RPMI8226 (cell line): ENCODE measurements around the gene SRI.

ENCODE experiments used
- DNase-seq: peaks from one replicate; pipeline ENCODE4 v3.0.0-alpha.2; 2015

SRI gene

GRCh38 chr7:88224601-88225275, 4.9 kb upstream of the SRI start:
- no peak for DNase-seq

- no peak for DNase-seq
Measured at GRCh38 chr7:88223265-88223664, 3.4 kb upstream of the SRI start.

GRCh38 chr7:88218836-88219605, 817 bp downstream of the SRI start:
- DNase-seq: peak; percentile 79

- DNase-seq: no peak
Measured at GRCh38 chr7:88218429-88218745, 1.5 kb downstream of the SRI start.

- peak; percentile 69 for DNase-seq
Measured at GRCh38 chr7:88217675-88218428, 2.0 kb downstream of the SRI start.

GRCh38 chr7:88216276-88216675, 3.6 kb downstream of the SRI start:
- DNase-seq: no peak

GRCh38 chr7:88215295-88215694, 4.5 kb downstream of the SRI start:
- no peak for DNase-seq

GRCh38 chr7:88214456-88214855, 5.4 kb downstream of the SRI start:
- no peak for DNase-seq

- DNase-seq: no peak
Measured at GRCh38 chr7:88212918-88213317, 6.9 kb downstream of the SRI start.

GRCh38 chr7:88208521-88208920, 11.3 kb downstream of the SRI start:
- no peak for DNase-seq

- no peak for DNase-seq
Measured at GRCh38 chr7:88206254-88206653, 13.6 kb downstream of the SRI start.

- DNase-seq: no peak
Measured at GRCh38 chr7:88205179-88205578, 14.7 kb downstream of the SRI start.

- DNase-seq: no peak
Measured at GRCh38 chr7:88204525-88205110, 15.2 kb downstream of the SRI start.

- no peak for DNase-seq
Measured at GRCh38 chr7:88203401-88203800, 16.4 kb downstream of the SRI start.

GRCh38 chr7:88202799-88203198, 17.0 kb downstream of the SRI start:
- no peak for DNase-seq

- no peak for DNase-seq
Measured at GRCh38 chr7:88202278-88202677, 17.6 kb downstream of the SRI start.

GRCh38 chr7:88201305-88201704, 18.5 kb downstream of the SRI start:
- no peak for DNase-seq

GRCh38 chr7:88200789-88201188, 19.0 kb downstream of the SRI start:
- DNase-seq: no peak

GRCh38 chr7:88200261-88200660, 19.6 kb downstream of the SRI start:
- DNase-seq: no peak

GRCh38 chr7:88191911-88192310, 27.9 kb downstream of the SRI start:
- no peak for DNase-seq

GRCh38 chr7:88185650-88186049, 34.2 kb downstream of the SRI start:
- no peak for DNase-seq

- DNase-seq: no peak
Measured at GRCh38 chr7:88184848-88185304, 35.0 kb downstream of the SRI start.

- no peak for DNase-seq
Measured at GRCh38 chr7:88183051-88183450, 36.8 kb downstream of the SRI start.

GRCh38 chr7:88176190-88176589, 43.6 kb downstream of the SRI start:
- no peak for DNase-seq
